PC-9 (cell line): ENCODE results near the gene PAIP1.

Source experiments
- CTCF ChIP-seq: fragments of 200-600 bp; sonication (generic); conservative IDR thresholded peaks from 2 replicates; pipeline ENCODE4 v1.6.1; 2017; ENCODE audit warnings: mixed run types, antibody characterized with exemption, mild to moderate bottlenecking, moderate library complexity
- EZH2 ChIP-seq: fragments of 200-600 bp; sonication (generic); IDR thresholded peaks from 2 replicates; pipeline ENCODE4 v1.8.0; 2017; ENCODE audit warnings: antibody characterized with exemption, low read depth

GRCh38 chr5:43514025-43514424 is 42.9 kb downstream of the PAIP1 start:
- no peak for TF ChIP-seq CTCF
- no peak for TF ChIP-seq EZH2
